ENCODE data around the gene IL9. TPM values are rescaled to one million over a fixed set of nuclear protein-coding genes. Genes with fewer than 3 reads are reported as not detected.

Gene IL9
- total RNA-seq, 4 donors from 2014 or later, result not detected

- no peak overlapping the region for H3K27ac ChIP-seq
- TF ChIP-seq CTCF (IDR thresholded peaks at IDR 0.05), result no peak
- no peak for TF ChIP-seq POLR2A (IDR thresholded peaks at IDR 0.05)
- H3K4me3 ChIP-seq, result no peak overlapping the region
- H3K4me1 ChIP-seq, result no peaks in the 10 kb centered on the region
- H3K9me3 ChIP-seq, result no peaks in the 10 kb centered on the region
- intact Hi-C loops (cut with DNase I), result no loop called here
- DNase-seq, result no peak
- no peaks in the 10 kb centered on the region for H3K36me3 ChIP-seq
- H3K27me3 ChIP-seq, result no peaks in the 10 kb centered on the region
Measured at GRCh38 chr5:135867599-135867998, 28.0 kb downstream of the IL9 start.

- no peak for DNase-seq
- intact Hi-C loops (cut with DNase I), result no loop called here
- no peaks in the 10 kb centered on the region for H3K27me3 ChIP-seq
- no peak overlapping the region for H3K4me3 ChIP-seq
- H3K36me3 ChIP-seq, result no peaks in the 10 kb centered on the region
- WGBS, 2 donors, result 66 to 86% methylated on average over 2 of the region's 2 CpGs
- no peak for TF ChIP-seq POLR2A (IDR thresholded peaks at IDR 0.05)
- TF ChIP-seq CTCF (IDR thresholded peaks at IDR 0.05), result no peak
- no peaks in the 10 kb centered on the region for H3K9me3 ChIP-seq
- no peaks in the 10 kb centered on the region for H3K4me1 ChIP-seq
- no peak overlapping the region for H3K27ac ChIP-seq
Measured at GRCh38 chr5:135866016-135866415, 29.6 kb downstream of the IL9 start.

DNA sequence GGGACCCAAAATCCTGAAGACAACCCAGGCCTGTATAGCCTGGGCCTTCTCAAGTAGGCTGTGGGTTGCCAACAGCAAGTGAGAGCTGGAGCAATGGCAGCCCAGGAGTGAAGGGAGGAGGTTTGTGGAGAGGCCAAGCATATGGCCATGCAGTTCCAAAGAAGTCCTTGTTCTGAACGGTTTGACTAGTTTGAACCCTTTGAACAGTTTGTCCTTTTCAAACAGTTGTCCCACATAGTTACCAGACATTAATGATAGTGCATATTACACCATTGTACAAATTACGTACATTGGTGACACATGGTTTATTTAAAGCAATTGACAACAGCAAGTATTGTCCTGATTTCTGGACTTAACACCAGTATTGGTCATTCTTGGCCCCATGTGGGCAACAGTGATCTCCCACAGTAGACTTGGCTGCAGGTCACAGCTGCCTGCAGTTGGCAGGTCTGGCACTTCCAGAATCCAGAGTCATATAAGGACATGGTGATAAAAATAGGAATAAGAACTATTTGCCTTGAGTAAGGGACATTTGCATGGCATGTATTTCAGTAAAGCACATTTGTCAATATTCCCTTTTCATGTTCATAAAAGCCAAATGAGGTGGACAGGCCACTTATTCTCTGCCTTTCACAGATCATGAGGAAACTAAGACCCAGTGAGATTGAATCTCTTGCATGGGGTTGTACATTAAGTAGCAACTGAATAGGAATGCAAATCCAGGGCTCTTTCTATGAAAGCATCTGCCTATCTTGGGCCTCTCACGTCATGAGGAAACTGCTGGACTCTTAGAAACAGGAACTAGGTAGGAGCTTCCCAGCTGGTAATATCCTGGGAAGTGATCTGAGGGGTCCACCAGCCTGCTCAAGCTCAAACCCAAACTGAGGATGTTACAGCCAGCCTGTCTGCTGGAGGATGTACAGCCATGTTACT, 30.9 kb downstream of the IL9 start:
- intact Hi-C loops (cut with DNase I), result no loop called here
- Histone ChIP-seq H3K27ac (no peak overlapping the region), H3K27me3 (no peaks in the 10 kb centered on the region), H3K36me3 (no peaks in the 10 kb centered on the region), H3K4me3 (no peak overlapping the region), H3K9me3 (no peaks in the 10 kb centered on the region), H3K4me1 (no peaks in the 10 kb centered on the region)
- no peak for DNase-seq
- TF ChIP-seq CTCF (IDR thresholded peaks at IDR 0.05) (no peak), POLR2A (IDR thresholded peaks at IDR 0.05) (no peak)
- WGBS, 2 donors, result 69 to 78% methylated on average over 2 to 3 of the region's 3 CpGs

GRCh38 chr5:135862744-135863143, 32.9 kb downstream of the IL9 start:
- no peak for DNase-seq
- Histone ChIP-seq H3K9me3 (no peaks in the 10 kb centered on the region), H3K27me3 (peaks cover 0 to 6% (median 0%) of the 10 kb centered on the region in 4 donors), H3K36me3 (no peaks in the 10 kb centered on the region), H3K27ac (no peak overlapping the region), H3K4me1 (no peaks in the 10 kb centered on the region), H3K4me3 (no peak overlapping the region)
- TF ChIP-seq CTCF (IDR thresholded peaks at IDR 0.05) (no peak), POLR2A (IDR thresholded peaks at IDR 0.05) (no peak)
- 90 to 96% methylated on average over 2 of the region's 2 CpGs for WGBS, 2 donors
- intact Hi-C loops (cut with DNase I), result no loop called here

DNA sequence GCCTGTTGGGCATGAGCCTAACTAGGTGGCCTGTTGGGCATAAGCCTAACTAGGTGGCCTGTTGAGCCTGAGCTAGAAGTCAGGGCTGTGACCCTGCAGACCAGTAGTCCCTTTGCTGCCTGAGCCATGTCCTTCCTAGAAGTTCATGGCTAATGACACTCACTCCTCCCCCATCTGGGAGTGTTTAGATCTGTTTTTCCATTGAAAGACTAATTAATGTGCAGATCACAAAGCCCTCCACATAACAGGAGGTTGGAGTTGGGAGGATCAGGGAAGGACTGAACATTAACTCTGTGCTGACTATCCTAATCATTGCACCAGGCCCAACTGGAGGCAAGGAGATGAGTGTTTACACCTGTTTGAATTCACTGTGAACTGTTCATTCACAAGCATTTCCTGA, 33.6 kb downstream of the IL9 start:
- TF ChIP-seq POLR2A (IDR thresholded peaks at IDR 0.05) (no peak), CTCF (IDR thresholded peaks at IDR 0.05) (no peak)
- Histone ChIP-seq H3K9me3 (no peaks in the 10 kb centered on the region), H3K27ac (no peak overlapping the region), H3K4me3 (no peak overlapping the region), H3K36me3 (no peaks in the 10 kb centered on the region), H3K27me3 (peaks cover 0 to 13% (median 0%) of the 10 kb centered on the region in 4 donors), H3K4me1 (no peaks in the 10 kb centered on the region)
- no peak for DNase-seq
- intact Hi-C loops (cut with DNase I), result no loop called here
